CD4-positive, alpha-beta T cell treated with Interleukin-1 beta for 1 hour (primary cell): ENCODE measurements around the gene OGFOD2.

Experiments used
- DNase-seq, 2 donors: peaks; one replicate each; pipeline ENCODE4 v3.0.0-alpha.2; 2020 to 2022

The OGFOD2 gene

DNA sequence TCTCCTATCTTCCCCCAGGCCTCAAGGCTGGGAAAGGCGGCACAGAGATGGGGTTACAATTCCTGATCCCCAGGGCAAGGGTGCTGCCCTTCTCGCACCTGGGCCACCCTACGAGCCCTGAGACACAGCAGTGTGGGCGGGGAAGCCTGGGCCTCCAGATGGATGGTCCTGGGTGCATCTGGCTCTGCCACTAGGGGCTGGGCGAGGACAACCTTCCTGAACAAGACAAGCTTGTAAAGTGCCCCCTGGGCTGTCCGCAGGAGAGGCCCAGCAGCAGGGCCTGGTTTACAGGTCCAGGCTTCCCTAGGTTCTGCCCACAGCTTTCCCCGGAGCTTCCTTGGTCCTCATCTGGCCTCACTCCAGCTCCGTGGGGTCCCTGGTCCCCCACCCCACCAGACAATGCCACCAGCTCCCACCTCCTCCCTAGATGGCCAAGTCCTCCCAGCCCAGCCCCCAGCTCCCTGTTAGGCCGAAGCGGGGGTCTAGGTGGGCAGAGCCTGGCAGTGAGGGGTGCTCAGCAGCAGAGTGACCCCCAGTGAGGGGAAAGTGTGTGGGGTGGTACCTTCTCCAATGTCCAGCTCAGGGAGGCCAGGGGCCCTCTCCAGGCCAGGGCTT is 14.3 kb downstream of the OGFOD2 start:
- no peak for DNase-seq

DNA sequence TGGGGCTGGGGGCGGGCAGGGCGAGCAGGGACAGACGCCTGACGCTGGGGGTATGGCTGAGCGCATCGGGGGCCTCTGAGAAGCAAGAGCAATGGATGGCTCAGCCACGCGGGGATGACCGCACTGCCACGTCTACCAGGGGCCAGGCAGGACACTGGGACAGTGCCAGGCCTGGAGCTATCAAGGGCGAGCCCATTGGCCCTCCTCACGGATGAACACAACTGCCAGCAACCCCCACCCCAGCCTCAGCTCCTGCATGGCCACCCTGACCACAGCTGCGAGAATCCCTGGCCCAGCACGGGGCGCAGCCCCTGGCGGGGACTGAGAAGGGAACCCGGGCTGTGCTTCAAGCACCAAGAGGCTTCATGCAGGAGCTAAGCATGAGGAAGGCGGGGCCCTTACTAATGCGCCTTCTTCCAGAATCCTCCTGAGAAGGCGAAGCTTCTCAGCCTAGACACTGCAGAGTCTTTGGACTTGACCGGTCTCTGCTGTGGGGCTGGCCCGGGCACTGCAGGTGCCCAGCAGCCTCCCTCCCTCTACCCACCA is 14.9 kb downstream of the OGFOD2 start:
- DNase-seq, result no peak

DNA sequence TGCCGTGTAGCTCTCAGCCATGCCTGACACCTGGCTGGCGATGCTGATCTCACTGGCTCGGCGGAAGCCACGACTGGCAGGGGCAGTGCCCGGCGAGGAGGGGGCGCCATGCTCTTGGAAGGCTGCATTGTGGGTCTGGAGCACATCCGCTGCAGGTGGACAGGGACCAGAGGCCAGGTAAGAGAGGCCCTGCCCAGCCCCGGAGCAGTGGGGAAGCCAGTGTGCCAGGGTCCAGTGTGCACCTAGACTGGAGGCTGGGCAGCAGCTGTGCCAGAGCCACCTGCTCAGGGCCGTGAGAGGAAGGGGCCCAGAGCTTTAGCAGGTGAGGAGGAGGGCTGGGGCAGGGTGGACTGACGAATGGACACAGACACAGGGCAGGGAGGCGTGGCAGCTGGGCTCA is 15.5 kb downstream of the OGFOD2 start:
- no peak for DNase-seq

DNA sequence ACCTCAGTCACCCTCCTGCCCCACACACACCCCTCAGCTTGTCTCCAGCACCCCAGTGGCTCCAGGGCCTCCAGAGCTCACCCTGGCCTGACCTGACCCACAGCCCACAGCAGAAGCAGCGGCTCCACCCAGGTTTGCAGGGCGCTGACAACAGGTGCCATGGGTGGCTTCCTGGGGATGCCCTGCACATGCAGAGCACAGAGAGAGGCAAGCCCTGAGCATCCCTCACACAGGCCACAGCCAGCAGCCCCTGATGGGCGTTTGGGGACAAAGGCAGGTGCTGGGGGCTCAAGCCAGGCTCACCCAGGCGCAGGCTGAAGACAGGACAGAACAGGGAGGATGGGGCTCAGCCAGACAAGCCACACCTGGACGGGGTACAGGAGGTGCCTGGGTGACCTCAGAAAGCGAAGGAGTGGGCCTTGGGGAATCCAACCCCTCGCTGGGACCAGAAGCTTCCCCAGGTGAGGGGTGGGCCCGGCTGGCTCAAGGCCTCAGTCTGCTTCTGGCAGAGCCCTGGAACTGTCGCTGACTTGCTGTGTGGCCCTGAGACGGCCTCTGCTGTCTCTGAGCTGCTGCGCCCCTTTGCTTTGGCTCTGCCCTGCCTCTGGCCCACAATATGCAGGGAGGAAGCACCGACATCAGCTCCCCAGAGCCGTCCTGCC is 16.0 kb downstream of the OGFOD2 start:
- no peak for DNase-seq

DNA sequence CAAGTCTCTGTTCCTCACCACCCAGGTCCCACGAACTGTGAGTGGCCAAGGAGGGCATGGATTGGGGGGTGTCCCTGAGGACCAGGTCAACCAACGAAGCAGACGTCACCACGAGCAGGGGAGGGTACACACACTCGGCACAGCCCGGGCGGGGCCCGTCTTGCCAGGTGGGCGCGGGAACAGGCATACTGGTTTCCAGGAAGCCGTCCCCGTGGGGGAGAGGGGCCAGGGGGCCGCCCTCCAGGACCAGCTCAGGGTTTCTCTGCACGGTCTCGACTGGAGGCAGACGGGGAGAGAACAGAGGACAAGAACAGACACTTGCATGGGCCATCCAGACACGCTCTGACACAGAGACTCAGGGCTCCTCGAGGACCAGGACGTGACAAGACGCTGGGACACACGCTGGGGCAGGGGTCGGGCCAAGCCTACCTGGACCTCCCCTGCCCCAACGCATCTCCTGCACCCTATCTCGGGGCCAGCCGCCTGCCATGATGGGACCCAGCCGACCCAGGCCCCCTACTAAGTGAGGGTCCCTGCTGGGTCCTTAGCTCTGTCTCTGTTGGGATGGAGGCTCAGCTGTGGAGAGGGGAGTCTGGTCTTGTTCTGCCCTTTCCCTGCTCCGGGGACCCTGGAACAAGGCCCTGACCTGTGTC is 16.7 kb downstream of the OGFOD2 start:
- no peak for DNase-seq

DNA sequence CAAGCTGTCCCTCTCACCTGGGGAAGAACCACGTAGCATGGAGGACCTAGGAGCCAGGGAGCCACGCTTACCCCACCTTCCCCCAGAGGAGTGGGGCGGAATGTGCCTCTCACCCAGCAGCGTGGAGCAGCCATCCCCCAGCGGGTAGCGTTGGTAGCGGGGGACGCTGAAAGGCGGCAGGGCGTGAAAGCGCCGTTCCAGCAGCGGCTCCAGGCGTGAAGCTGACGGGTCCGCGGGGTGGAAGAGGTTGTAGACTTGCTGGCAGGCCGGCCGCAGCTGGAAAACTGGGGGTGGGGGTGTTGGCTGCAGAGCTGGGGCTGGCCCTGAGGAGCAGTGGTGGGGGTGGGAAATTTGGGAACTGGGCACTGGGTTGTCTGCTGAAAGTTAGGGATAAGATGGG is 17.3 kb downstream of the OGFOD2 start:
- DNase-seq, result no peak

DNA sequence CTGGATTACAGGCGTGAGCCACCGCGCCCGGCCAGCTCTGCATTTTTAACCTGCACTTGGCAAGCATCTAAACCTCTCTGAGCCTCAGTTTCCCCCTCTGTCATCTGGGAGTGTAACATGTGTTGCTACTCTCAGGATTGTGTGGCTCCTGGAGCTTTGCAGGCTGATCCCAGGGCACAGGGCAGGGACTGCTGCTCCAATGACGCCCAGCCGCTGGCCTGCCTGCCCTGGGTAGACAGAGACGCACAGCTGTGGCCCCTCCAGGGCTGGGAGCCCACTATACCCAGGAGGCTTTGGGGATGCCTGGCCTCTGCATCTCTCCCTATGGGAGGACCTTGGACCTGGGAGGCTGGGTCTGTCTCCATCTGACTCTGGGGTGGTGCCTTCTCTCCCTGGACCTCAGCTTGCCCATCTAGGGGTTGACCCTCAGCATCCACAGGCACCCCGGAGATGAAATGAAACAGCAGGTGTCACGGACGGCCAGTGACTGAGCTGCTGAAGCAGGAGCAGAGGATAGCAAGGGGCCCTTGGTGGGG is 19.2 kb downstream of the OGFOD2 start:
- no peak for DNase-seq

DNA sequence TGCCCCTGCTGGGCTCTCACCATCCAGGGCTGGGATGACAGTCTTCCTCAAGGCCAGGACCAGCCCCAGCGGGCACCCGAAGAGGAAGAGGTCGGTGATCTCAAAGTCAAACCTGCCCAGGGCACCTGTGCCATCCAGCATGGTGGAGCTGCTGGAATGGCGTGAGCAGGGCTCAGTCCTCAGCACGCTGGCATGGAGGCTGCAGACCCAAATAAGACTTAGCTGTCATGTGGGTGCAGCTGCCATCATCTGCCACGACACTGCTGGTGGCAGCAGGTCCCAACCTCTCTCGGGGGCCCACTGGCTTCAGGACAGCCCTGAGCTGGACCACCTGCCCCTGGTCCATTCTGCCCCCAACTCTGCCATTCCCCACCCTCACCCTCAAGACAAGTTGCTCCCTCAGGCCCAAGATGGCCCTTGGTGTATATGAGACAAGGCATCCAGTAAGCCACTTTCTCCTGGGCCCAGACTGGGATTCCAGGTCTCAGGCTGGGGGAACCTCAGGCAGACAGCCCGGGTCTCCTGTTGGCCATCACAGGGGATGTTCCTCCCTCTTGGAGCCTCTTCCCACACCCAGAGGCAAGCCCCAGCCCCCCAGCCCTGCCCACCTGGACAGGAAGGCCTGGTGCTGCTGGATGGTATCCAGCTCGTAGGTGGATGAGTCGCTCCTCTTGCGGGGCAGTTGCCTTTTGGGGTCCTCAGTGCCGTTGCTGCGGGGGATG is 19.9 kb downstream of the OGFOD2 start:
- DNase-seq, result no peak

DNA sequence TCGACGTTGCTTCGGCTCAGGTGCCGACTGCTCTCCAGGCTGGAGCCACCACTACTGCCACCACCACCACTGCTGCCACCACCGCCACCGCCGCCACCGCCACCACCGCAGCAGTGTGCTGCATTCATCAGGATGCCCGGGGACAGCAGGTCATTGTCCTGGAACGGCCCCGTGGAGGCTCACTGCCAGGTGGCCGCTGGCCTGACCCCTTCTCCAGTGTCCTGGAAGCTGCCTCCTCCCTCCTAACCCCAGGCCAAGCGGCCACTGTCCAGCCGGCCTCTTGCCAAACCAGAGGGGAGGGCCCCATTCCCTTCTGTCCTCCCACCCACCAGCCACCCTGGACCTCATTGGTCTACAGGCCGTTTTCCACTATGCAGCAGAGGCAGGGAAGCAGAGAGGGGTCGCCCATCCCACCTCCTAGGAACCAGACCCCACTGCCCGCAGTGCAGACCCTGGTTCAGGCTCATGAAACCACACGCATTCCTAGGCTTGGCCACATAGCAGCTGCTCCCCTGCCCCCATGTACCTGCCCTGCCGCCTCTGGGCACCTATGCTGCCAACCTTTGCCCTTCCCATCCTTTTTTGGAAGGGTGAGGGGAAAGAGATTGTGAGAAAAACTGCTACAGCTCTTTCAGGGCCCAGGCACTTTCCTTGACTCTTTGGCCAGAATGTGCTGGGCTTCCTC is 20.6 kb downstream of the OGFOD2 start:
- no peak for DNase-seq

DNA sequence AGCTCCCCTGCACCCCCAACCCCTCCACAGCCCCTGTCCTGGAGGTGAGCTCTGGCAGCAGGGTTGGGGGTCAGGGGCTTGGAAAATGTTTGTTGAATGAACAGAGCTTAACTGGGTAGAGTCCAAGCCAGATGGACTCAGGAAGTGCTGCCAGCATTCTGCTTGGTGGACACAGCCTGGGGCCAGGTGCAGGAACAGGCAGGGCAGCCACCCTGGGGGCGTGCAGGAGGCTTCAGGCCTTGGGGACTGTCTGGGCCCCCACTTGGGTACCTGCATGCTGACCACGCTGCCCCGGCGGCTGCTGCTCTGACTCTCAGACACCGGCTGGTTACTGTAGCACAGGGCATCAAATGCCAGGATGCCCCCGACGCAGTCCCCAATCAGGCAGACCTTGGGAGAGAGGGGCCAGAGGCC is 21.2 kb downstream of the OGFOD2 start:
- DNase-seq, result no peak

DNA sequence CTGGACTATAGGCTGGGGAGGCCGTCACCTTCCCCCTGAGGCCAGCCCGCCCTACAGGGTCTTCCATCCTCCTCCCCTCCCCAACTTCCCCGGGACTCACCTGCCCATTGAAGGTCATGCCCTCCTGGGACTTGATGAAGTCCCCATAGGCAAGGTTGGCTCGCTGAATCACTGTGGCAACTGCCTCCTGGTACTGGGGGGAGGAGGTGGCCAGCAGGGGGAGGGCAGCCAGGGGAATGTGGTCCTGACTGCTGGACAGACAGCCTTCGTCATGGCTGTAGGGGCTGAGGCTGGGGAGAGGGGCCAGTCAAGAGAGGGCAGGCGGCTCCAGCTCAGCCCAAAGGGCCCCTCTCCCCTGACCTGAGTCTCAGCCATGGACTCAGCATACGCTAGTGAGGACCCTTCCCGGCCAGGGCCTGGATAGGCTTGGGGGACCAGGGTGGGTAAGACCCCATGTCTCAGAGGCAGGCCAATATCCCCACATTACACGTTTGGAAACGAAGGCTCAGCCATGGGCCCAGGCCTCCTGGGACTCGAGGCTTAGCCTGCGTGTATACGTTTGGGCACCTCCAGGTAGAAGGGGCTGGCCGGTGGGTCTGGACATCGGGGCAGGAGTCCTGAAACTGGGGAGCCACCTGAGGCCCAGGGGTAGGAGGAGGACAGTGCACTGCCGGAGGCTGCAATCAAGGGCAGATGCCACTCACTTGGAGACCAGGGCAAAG is 21.7 kb downstream of the OGFOD2 start:
- no peak for DNase-seq

DNA sequence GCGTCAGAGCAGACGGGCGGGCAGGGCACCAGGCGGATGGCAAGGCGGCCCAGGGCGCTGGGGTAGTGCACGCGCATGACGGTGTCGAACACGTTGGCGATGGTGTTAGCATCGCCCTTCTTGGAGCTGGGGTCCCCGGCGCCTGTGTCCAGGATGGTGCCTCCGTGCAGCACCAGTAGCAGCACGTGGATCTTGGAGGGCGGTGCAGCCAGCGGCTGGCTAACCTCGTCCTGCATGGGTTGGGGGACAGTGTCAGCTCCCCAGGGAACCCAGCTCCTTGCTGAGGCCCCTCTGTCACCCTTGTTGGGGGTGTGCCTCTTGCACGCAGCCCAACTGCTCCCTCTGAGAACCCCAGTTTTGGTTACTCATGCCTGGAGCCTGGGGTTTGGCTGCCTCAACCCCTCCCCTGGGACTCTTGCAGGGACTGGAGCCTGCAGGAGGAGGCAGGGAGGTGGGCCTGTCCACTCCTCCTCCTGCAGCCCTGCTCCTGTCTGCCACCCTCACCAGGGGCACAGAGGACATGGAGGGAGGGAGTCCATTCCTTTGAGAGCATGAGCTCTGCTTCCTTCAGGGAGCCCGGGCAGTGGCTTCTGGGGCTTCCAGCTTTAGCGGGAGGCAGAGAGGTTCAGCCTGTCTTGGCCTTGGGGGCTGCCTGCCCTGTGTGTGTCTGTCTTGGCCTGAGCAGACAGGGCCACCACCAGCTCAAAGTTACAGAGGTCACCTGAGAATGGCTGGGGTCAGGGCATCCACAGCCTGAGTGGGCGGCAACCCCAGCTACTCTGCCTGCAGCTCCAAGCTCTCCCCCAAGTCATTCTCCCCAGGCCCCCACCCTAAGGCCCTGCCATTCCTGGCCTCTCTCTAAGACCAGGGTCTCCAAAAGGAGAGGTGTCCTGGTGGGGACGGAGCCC is 22.6 kb downstream of the OGFOD2 start:
- no peak for DNase-seq

DNA sequence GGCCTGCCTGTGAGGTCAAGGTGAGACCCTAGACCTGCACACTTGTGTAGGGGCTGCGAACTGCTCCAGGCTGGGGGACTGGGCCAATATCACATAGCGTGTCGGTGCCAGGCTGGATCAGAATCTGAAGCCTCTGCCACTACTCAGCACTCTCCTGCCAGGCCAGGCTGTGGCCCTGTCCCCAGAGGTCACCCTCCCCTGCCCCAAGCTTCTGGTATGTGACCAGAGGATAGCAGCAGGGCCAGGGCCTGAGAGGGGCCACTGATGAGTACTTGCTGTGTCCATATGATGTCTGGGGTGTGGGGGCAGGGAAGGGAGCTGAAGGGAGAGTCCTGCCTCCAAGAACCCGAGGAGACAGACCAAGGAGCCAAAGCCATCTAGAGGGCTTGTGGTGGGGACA is 23.3 kb downstream of the OGFOD2 start:
- no peak for DNase-seq

DNA sequence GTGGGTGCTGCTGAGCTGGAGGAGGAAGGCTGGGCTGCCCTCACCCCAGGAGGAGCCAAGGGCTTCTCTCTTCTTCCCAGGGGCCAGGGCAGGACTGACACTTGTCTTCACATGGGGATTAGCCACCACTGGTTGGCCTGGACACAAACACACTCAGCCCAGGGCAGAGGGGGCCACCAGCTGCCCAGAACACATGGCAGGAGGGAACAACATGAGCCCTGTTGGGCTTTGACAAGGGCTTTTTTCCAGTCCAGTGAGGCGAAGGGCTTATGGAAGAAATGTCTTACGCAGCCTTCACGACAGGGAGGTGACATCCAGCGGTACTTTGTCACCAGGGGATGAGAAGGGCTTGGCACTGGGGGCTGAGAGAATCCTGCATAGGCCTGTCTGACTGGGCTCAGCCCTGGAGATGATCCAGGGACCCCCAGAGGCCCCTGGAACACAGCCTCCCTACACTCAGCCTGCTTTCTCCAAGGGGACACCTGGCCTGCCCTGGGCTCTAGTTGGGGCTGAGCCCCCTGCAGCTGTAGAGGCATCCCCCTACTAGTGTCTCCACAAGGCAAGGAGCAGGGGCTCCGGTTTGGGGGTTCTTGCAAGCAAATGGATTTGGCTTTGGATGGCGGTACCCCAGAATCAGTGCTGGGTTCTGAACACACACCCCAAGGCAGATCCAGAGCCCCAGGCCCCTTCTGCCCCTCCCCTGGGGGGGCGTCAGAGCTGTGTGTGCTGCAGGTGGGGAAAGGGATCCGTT is 24.3 kb downstream of the OGFOD2 start:
- no peak for DNase-seq

DNA sequence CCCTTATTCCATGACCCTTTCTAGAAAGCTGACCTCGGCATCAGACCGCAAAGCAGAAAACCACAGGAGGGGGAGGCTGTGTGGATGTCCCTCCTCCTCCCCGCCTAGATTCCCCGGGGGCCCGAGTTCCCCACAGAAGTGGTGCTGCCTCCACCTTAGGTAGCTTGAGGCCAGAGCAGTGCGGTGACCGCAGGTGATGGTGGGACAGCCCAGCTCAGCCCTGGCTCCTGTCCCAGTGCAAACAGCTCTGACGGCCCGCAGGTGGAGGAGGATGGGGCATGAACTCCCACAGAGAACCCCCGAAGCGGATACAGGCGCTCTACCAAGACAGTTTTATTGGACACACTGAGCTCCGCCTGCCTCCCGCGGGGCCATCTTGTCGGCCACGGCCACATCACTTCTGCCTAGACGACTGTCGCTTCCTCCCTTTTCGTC is 25.0 kb downstream of the OGFOD2 start:
- no peak for DNase-seq

DNA sequence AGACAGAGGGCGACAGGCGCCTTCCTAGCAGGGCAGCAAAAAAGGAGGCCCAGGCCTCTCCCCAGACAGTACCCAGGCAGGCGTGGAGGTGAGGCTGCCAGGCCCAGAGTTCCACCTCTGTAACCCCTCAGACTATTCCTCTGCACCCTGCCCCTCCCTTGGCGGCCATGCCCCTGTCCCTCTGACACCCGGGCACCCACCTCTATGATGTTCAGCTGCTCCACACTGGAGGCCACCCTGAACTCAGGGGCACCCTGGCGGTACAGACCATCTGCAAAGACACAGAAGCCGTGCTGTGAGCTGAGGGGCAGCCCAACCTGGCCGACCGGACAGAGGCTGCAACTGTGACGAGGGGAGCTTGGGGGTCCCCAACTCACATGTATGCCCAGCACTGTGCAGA is 25.5 kb downstream of the OGFOD2 start:
- DNase-seq, result no peak

DNA sequence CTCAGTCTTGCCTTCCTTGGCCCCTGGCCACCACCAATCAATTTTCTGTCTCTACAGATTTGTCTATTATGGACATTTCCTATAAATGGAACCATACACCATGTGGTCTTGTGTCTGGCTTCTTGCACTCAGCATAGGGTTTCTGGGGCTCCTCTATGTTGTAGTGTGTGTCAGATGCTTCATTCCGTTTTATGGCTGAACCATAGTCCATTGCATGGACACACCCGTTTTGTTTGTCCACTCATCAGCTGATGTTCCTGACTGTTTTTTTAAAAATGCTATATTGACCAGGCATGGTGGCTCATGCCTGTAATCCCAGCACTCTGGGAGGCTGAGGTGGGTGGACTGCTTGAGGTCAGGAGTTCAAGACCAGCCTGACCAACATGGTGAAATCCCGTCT is 26.4 kb downstream of the OGFOD2 start:
- no peak for DNase-seq

DNA sequence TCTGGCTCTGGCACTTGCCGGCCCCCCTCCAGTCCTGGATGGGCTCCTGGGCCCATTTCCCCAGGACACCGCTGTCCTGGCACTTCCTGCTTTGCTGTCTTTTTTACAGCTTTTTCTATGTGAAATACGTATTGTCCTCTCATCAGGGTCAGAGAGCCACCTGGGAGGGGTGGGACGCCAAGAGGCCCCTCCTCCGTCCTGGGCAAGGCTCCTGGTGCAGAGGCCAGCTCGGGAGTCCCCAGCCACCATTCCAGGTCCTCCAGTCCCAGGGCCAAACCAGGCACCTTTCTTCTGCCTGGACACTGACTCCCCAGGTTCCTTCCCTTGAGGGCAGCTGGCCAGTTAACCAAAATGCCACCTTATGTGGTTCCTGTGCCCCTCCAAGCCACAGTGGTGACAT is 28.2 kb downstream of the OGFOD2 start:
- no peak for DNase-seq

DNA sequence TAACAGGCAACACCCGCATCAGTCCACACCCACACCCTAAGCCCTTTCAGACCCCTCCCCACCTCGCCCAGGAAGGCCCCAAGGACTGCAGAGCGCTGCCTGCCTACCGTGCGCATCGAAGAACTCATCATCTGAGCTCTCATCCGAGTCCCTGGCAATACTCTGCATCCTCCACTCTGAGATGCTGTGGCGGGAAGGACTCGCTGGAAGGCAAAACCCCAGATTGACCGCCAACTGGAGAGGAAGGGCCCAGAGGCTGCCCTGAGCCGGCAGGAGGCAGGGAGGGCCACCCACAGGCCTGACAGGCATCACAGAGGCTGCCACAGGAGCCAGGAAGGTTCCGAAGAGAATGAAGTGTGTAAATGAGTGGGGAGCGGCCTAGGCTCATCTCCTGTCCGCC is 29.2 kb downstream of the OGFOD2 start:
- no peak for DNase-seq

DNA sequence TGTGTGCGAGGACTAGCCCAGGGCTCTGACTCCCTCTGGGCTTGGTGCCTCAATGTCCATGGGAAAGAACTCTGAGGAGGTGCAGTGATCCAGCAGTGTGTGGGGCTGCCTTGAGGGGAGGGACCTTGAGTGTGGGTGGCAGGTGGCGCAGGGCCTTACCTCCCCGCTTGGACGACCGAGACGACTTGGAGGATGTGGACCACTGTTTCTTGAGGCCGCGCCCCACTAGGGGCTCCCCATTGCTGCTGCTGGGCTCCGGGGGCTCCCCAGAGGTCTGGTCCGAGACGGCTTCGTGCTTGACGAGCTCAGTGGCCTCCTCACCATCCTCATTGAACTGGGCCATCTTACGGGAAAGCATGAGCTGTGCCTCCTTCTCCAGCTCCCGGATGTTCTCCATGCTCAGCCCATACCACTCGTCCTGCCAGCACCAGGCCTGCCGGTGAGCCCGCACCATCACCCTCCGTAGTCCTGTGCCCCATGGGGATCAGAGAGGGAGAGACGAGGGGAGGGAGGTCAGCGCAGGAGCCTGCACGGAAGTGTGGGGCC is 30.1 kb downstream of the OGFOD2 start:
- no peak for DNase-seq
